Breast epithelium (tissue), 4 donors: ENCODE measurements around the gene GAS6. TPM values are rescaled to one million over a fixed set of nuclear protein-coding genes. Genes with fewer than 3 reads are reported as not detected.

Experiments used
- DNase-seq, 2 donors: peaks; one replicate each; pipeline ENCODE4 v3.0.0-alpha.2; 2019; ENCODE audit warnings: low spot score in 2 of 2
- H3K27ac ChIP-seq, 2 donors: fragments of 200-600 bp; sonication (generic) in 1 of 2; one replicate each; pipeline ENCODE4 v1.5.1; 2016 to 2019; ENCODE audit warnings: mild to moderate bottlenecking in 1 of 2
- H3K27me3 ChIP-seq, 2 donors: fragments of 200-600 bp; sonication (generic) in 1 of 2; one replicate each; pipeline versions ENCODE4 v1.5.1 to v1.6.0; 2017 to 2019; ENCODE audit warnings: control low read depth in 1 of 2, mild to moderate bottlenecking in 1 of 2
- H3K36me3 ChIP-seq: fragments of 200-600 bp; one replicate; pipeline ENCODE4 v1.5.1; 2019
- H3K4me1 ChIP-seq, 2 donors: fragments of 200-600 bp; sonication (generic); one replicate each; pipeline ENCODE4 v1.5.1; 2016 to 2019; ENCODE audit warnings: control low read depth in 1 of 2
- H3K4me3 ChIP-seq, 3 donors: fragments of 200-600 bp; sonication (generic); 1 replicate in 2 of 3; 2 replicates in 1 of 3; pipeline ENCODE4 v1.5.1; 2016 to 2019; ENCODE audit warnings: mild to moderate bottlenecking in 3 of 3, moderate library complexity in 2 of 3
- H3K9me3 ChIP-seq, 2 donors: fragments of 200-600 bp; sonication (generic) in 1 of 2; one replicate each; pipeline ENCODE4 v1.5.1; 2016 to 2019; ENCODE audit warnings: control low read depth in 1 of 2
- CTCF ChIP-seq, 3 donors: fragments of 450-650 bp; IDR thresholded peaks; one replicate each; pipeline ENCODE4 v1.5.1; 2016 to 2017; ENCODE audit warnings: antibody characterized with exemption in 3 of 3, mild to moderate bottlenecking in 3 of 3, moderate library complexity in 3 of 3
- POLR2A ChIP-seq: fragments of 450-650 bp; IDR thresholded peaks from one replicate; pipeline ENCODE4 v1.6.1; 2016; ENCODE audit warnings: antibody characterized with exemption, mild to moderate bottlenecking, moderate library complexity
- POLR2AphosphoS5 ChIP-seq, 3 donors: sonication (generic); formaldehyde crosslinking; IDR thresholded peaks; one replicate each; pipeline ENCODE4 v1.6.1; 2017; ENCODE audit warnings: antibody characterized with exemption in 3 of 3
- intact Hi-C: fragments of 100-400 bp; cut with DNase I; formaldehyde crosslinking; loops from one replicate; pipeline ENCODE4 v1.15.1; 2023; ENCODE audit warnings: low total_unique reads
- total RNA-seq, 3 donors: library from RNA; depleted of rRNA; stranded (reverse); fragments of >200 nt; gene quantifications; one replicate each; pipeline ENCODE4 v1.1.0, GENCODE V29; 2016

The GAS6 gene
- total RNA-seq, 3 donors from 2014 or later: 85.9 to 146 (median 103) TPM

DNA sequence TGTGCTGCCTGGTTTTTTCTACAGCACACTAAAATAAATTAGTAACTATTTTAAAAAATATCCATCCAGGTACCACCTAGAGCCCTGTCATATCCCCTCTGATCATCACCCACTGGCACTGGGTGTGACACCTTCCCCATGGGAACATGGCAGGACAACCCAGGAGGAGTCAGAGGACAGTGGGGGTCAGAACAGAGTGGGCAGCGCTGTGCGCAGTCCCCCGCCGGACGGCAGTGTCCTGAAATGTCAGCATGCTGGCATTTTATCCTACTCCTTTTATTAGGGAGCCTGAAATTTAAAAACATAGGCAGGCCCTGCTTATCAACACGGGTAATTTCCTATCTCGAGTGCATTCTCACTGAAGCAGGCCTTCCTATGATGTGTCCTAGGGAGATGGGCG, 42.1 kb upstream of the GAS6 start:
- no peak overlapping the region for H3K4me3 ChIP-seq
- no peaks in the 10 kb centered on the region for H3K36me3 ChIP-seq
- no peaks in the 10 kb centered on the region for H3K27me3 ChIP-seq
- intact Hi-C loops: no loop called here
- no peak for TF ChIP-seq POLR2AphosphoS5 (IDR thresholded peaks at IDR 0.05)
- TF ChIP-seq POLR2A: no peak
- TF ChIP-seq CTCF (IDR thresholded peaks at IDR 0.05): no peak
- H3K27ac ChIP-seq: no peak overlapping the region
- DNase-seq: peak in 1 of 2 donors; percentile 7
- H3K9me3 ChIP-seq: no peaks in the 10 kb centered on the region
- H3K4me1 ChIP-seq: no peaks in the 10 kb centered on the region

- intact Hi-C loops: no loop called here
- no peaks in the 10 kb centered on the region for H3K36me3 ChIP-seq
- no peak overlapping the region for H3K4me3 ChIP-seq
- no peak for TF ChIP-seq POLR2A
- peak; percentile 15 to 34 for DNase-seq
- no peaks in the 10 kb centered on the region for H3K27me3 ChIP-seq
- H3K27ac ChIP-seq: no peak overlapping the region
- H3K4me1 ChIP-seq: no peaks in the 10 kb centered on the region
- no peaks in the 10 kb centered on the region for H3K9me3 ChIP-seq
Observed at GRCh38 chr13:113905018-113905417, 41.1 kb upstream of the GAS6 start.

DNA sequence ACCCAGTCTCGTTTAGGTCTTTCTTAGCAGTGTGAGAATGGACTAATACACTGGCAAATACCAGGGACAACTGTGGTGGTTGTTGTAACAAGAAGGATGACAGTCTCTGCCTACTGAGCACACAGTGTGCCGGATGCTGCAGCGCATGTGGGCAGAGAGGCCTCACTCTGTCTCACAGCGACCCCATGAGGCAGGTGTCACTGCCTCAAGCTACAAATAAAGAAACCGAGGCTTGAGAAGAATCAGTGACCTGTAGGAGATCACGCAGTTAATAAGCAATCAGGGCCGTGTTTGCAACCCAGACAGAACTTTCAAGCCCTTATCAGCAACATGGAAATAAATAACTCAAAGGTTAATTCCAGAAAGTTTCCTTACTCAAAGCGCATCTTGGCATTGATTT, 40.5 kb upstream of the GAS6 start:
- Histone ChIP-seq H3K27ac (no peak overlapping the region), H3K36me3 (no peaks in the 10 kb centered on the region), H3K27me3 (no peaks in the 10 kb centered on the region), H3K4me1 (no peaks in the 10 kb centered on the region), H3K9me3 (no peaks in the 10 kb centered on the region), H3K4me3 (no peak overlapping the region)
- DNase-seq: peak; percentile 15 to 42
- TF ChIP-seq CTCF (IDR thresholded peaks at IDR 0.05): peak in 1 of 3 donors; percentile 13
- no peak for TF ChIP-seq POLR2A
- intact Hi-C loops: no loop called here

GRCh38 chr13:113903912-113904311, 40.0 kb upstream of the GAS6 start:
- Histone ChIP-seq H3K36me3 (no peaks in the 10 kb centered on the region), H3K9me3 (no peaks in the 10 kb centered on the region), H3K4me1 (no peaks in the 10 kb centered on the region), H3K4me3 (no peak overlapping the region), H3K27me3 (no peaks in the 10 kb centered on the region), H3K27ac (no peak overlapping the region)
- intact Hi-C loops: no loop called here
- DNase-seq: peak in 1 of 2 donors; percentile 10
- TF ChIP-seq POLR2A (no peak), CTCF (IDR thresholded peaks at IDR 0.05) (no peak), POLR2AphosphoS5 (IDR thresholded peaks at IDR 0.05) (no peak)

- Histone ChIP-seq H3K36me3 (no peaks in the 10 kb centered on the region), H3K4me1 (no peaks in the 10 kb centered on the region), H3K9me3 (no peaks in the 10 kb centered on the region), H3K27me3 (no peaks in the 10 kb centered on the region), H3K4me3 (no peak overlapping the region), H3K27ac (peak overlapping the region in 1 of 2 donors; percentile 13)
- intact Hi-C loops: no loop called here
- TF ChIP-seq POLR2AphosphoS5 (IDR thresholded peaks at IDR 0.05) (no peak), POLR2A (no peak), CTCF (IDR thresholded peaks at IDR 0.05) (no peak)
- DNase-seq: peak; percentile 55 to 73
Observed at GRCh38 chr13:113902986-113903775, 39.3 kb upstream of the GAS6 start.
